MM.1S (cell line): ENCODE results near the gene CERS1.

Source experiments
- EZH2 ChIP-seq: fragments of 300-600 bp; sonication (generic); optimal IDR thresholded peaks from 2 replicates; pipeline ENCODE3; 2017; ENCODE audit warnings: low read depth, mild to moderate bottlenecking, antibody characterized with exemption, low read length, mixed read lengths
- EZH2phosphoT487 ChIP-seq: fragments of 300-600 bp; sonication (generic); IDR thresholded peaks from 2 replicates; pipeline ENCODE4 v1.6.1; 2018; ENCODE audit warnings: antibody characterized with exemption, low read length
- TF ChIP-seq, protein P1 (sequence below): fragments of 300-600 bp; sonication (generic); IDR thresholded peaks from 2 replicates; pipeline ENCODE4 v1.5.1; 2016; ENCODE audit warnings: antibody characterized with exemption, low read length, mixed read lengths

- TF ChIP-seq, protein P1, sequence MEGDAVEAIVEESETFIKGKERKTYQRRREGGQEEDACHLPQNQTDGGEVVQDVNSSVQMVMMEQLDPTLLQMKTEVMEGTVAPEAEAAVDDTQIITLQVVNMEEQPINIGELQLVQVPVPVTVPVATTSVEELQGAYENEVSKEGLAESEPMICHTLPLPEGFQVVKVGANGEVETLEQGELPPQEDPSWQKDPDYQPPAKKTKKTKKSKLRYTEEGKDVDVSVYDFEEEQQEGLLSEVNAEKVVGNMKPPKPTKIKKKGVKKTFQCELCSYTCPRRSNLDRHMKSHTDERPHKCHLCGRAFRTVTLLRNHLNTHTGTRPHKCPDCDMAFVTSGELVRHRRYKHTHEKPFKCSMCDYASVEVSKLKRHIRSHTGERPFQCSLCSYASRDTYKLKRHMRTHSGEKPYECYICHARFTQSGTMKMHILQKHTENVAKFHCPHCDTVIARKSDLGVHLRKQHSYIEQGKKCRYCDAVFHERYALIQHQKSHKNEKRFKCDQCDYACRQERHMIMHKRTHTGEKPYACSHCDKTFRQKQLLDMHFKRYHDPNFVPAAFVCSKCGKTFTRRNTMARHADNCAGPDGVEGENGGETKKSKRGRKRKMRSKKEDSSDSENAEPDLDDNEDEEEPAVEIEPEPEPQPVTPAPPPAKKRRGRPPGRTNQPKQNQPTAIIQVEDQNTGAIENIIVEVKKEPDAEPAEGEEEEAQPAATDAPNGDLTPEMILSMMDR: no peak
- no peak for TF ChIP-seq EZH2
- TF ChIP-seq EZH2phosphoT487: no peak
Measured at GRCh38 chr19:18905513-18906236, 9.7 kb upstream of the CERS1 start.
